KMS-11 (cell line): ENCODE data around the gene ANKIB1.
"Not testable (repeated sequence)": the region's sequence is repeated elsewhere in the genome, so short reads cannot be mapped to it uniquely, and the experiment has no call there.

Experiments
- H2AFZ ChIP-seq: fragments of 200-600 bp; sonication (generic); 2 replicates; pipeline ENCODE4 v1.6.1; 2016; ENCODE audit warnings: antibody characterized with exemption, mixed run types, low read depth
- H3K27ac ChIP-seq: fragments of 200-600 bp; sonication (generic); 2 replicates; pipeline ENCODE4 v1.6.1; 2016; ENCODE audit warnings: mild to moderate bottlenecking, mixed run types
- H3K27me3 ChIP-seq: fragments of 200-600 bp; sonication (generic); 2 replicates; pipeline ENCODE4 v1.6.1; 2017; ENCODE audit warnings: mild to moderate bottlenecking, low read depth, mixed run types, moderate library complexity; ENCODE audit not compliant: insufficient read depth
- H3K36me3 ChIP-seq: fragments of 200-600 bp; sonication (generic); 2 replicates; pipeline ENCODE4 v1.6.1; 2017; ENCODE audit warnings: mild to moderate bottlenecking, mixed run types; ENCODE audit not compliant: insufficient read depth
- H3K4me1 ChIP-seq: fragments of 200-600 bp; sonication (generic); 2 replicates; pipeline ENCODE4 v1.6.1; 2016; ENCODE audit warnings: mild to moderate bottlenecking, low read depth, mixed run types; ENCODE audit not compliant: poor library complexity, severe bottlenecking
- H3K4me2 ChIP-seq: fragments of 200-600 bp; sonication (generic); 2 replicates; pipeline ENCODE4 v1.7.0; 2016; ENCODE audit warnings: mild to moderate bottlenecking, mixed run types
- H3K4me3 ChIP-seq: fragments of 200-600 bp; sonication (generic); IDR thresholded peaks from 2 replicates; pipeline ENCODE4 v1.6.1; 2017; ENCODE audit warnings: low read depth, low read length, mixed read lengths; ENCODE audit not compliant: insufficient read depth
- H3K79me2 ChIP-seq: fragments of 200-600 bp; sonication (generic); 2 replicates; pipeline ENCODE4 v1.6.1; 2016; ENCODE audit warnings: low read depth, mixed run types; ENCODE audit not compliant: insufficient read depth
- H3K9ac ChIP-seq: fragments of 200-600 bp; sonication (generic); 2 replicates; pipeline ENCODE4 v1.6.1; 2016; ENCODE audit warnings: mild to moderate bottlenecking, mixed run types
- H4K20me1 ChIP-seq: fragments of 200-600 bp; sonication (generic); 2 replicates; pipeline ENCODE4 v1.6.1; 2016; ENCODE audit warnings: mild to moderate bottlenecking, mixed run types; ENCODE audit not compliant: insufficient read depth
- CTCF ChIP-seq: fragments of 200-600 bp; sonication (generic); conservative IDR thresholded peaks from 2 replicates; pipeline ENCODE4 v1.6.1; 2017; ENCODE audit warnings: low read depth, mild to moderate bottlenecking, antibody characterized with exemption, low read length, moderate library complexity, mixed read lengths

Gene ANKIB1

GRCh38 chr7:92436612-92437445 is 191.1 kb downstream of the ANKIB1 start:
- Histone ChIP-seq H3K4me1 (no peaks in the 10 kb centered on the region), H3K27me3 (no peaks in the 10 kb centered on the region), H2AFZ (no peak overlapping the region), H4K20me1 (no peaks in the 10 kb centered on the region), H3K27ac (no peak overlapping the region), H3K9ac (no peak overlapping the region), H3K4me3 (no peak overlapping the region), H3K79me2 (no peaks in the 10 kb centered on the region), H3K4me2 (no peak overlapping the region), H3K36me3 (no peaks in the 10 kb centered on the region)
- no peak for TF ChIP-seq CTCF

DNA sequence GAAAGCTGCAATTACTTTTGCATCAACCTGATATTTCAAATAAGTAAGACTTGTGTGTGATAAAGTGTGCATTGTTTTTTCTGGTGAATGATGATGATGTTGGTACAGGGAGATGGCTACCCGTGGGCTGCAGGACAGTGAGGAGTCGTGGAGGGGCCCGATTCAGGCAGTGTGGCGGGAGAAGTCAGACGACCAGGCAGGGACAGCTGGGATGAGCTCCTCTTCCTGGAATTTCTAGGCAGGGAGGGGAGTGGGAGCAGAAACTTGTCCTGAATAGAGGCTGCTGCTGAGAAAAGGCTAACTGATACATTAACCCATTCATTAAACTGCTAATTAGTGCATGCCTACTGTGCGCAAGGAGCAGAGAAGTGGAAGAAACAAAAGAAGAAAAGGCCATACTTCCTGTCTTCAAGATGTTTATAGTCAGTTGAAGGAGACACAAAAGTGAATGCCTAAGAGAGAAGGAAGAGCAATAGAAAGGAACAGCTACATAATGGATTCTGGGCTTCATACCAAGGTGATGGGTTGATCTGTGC is 192.2 kb downstream of the ANKIB1 start:
- H3K4me3 ChIP-seq, result no peak overlapping the region
- no peaks in the 10 kb centered on the region for H3K36me3 ChIP-seq
- no peaks in the 10 kb centered on the region for H3K4me1 ChIP-seq
- no peak overlapping the region for H2AFZ ChIP-seq
- H4K20me1 ChIP-seq, result no peaks in the 10 kb centered on the region
- H3K27me3 ChIP-seq, result no peaks in the 10 kb centered on the region
- no peak overlapping the region for H3K27ac ChIP-seq
- H3K79me2 ChIP-seq, result no peaks in the 10 kb centered on the region
- no peak for TF ChIP-seq CTCF
- H3K9ac ChIP-seq, result no peak overlapping the region
- no peak overlapping the region for H3K4me2 ChIP-seq

DNA sequence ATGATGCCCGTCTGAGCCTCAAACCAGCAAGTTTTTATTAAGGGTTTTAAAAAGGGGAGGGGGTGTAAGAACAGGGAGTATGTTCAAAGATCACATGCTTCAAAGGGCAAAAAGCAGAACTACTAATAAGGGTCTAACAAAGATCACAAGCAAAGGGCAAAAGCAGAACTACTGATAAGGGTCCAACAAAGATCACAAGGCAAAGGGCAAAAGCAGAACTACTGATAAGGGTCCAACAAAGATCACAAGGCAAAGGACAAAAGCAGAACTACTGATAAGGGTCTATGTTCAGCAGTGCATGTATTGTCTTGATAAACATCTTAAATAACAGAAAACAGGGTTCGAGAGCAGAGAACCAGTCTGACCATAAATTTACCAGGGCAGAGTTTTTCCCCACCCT is 196.9 kb downstream of the ANKIB1 start:
- H3K27me3 ChIP-seq, H3K4me1 ChIP-seq, H3K4me2 ChIP-seq, H4K20me1 ChIP-seq, H3K79me2 ChIP-seq, H3K36me3 ChIP-seq, H3K9ac ChIP-seq, H2AFZ ChIP-seq, H3K27ac ChIP-seq, H3K4me3 ChIP-seq: not testable (repeated sequence)

DNA sequence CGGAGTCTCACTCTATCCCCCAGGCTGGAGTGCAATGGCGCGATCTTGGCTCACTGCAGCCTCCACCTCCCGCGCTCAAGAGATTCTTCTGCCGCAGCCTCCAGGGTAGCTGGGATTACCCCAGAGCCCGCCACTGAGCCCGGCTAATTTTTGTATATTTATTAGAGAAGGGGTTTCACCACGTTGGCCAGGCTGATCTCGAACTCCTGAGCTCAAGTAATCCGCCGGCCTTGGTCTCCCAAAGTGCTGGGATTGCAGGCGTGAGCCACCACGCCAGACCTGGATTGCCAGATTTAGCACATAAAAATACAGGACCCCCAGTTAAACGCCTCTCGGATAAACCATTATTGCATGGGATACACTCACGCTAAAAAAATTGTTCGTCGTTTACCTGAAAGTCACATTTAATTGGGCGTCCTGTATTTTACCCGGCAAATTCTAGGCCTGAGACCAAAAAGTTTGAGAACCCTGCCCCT is 201.1 kb downstream of the ANKIB1 start:
- H2AFZ ChIP-seq, result peak overlapping the region; percentile 89
- H3K9ac ChIP-seq, result peak overlapping the region; percentile 99
- peaks cover 11% of the 10 kb centered on the region for H3K4me1 ChIP-seq
- no peaks in the 10 kb centered on the region for H3K27me3 ChIP-seq
- H3K27ac ChIP-seq, result peak overlapping the region; percentile 91
- peak overlapping the region; percentile 44 for H3K4me3 ChIP-seq
- no peaks in the 10 kb centered on the region for H4K20me1 ChIP-seq
- H3K79me2 ChIP-seq, result no peaks in the 10 kb centered on the region
- TF ChIP-seq CTCF, result peak; percentile 77; the same call in 1 of the 2 replicates
- peak overlapping the region; percentile 62; the same call in 1 of the 2 replicates for H3K4me2 ChIP-seq
- H3K36me3 ChIP-seq, result no peaks in the 10 kb centered on the region
